H1 (cell line): ENCODE data around the gene SLC30A2. TPM values are rescaled to one million over a fixed set of nuclear protein-coding genes. Genes with fewer than 3 reads are reported as not detected.

Source experiments
- CTCF ChIA-PET: fragments of 300-600 bp; sonication (Branson Sonifier 250); formaldehyde crosslinking; loops from one replicate; lab custom pipeline; 2021; ENCODE audit not compliant: partially characterized antibody; lab: Charles Lee
- POLR2A ChIA-PET: fragments of 300-600 bp; sonication (Branson Sonifier 250); formaldehyde crosslinking; loops from one replicate; lab custom pipeline; 2021; ENCODE audit warnings: inconsistent platforms; ENCODE audit not compliant: partially characterized antibody; lab: Charles Lee
- DNase-seq, 2 experiments: peaks; one replicate each; pipeline versions ENCODE4 v3.0.0 to v3.0.0-alpha.2; 2010 to 2022; ENCODE audit warnings: low spot score in 2 of 2, low read depth in 1 of 2, mixed read lengths in 1 of 2
- FAIRE-seq: peaks from 2 replicates; lab custom pipeline; 2011; peaks lifted over from hg19 to GRCh38; lab: Jason Lieb, UNC
- H2AFZ ChIP-seq: 2 replicates; pipeline ENCODE4 v1.8.1; 2012; ENCODE audit warnings: low read length, inconsistent platforms
- H2AK5ac ChIP-seq: 2 replicates; pipeline ENCODE4 v1.6.1; 2013; ENCODE audit warnings: low read depth, low read length
- H2BK120ac ChIP-seq: replicated peaks from 2 replicates; pipeline ENCODE3; 2013; ENCODE audit warnings: low read depth, low read length, inconsistent platforms
- H2BK12ac ChIP-seq: 2 replicates; pipeline ENCODE4 v1.6.1; 2013; ENCODE audit warnings: low read depth, low read length
- H2BK15ac ChIP-seq: 2 replicates; pipeline ENCODE4 v1.6.1; 2013; ENCODE audit warnings: low read length
- H2BK20ac ChIP-seq: 2 replicates; pipeline ENCODE4 v1.6.1; 2013; ENCODE audit warnings: low read length
- H2BK5ac ChIP-seq: 2 replicates; pipeline ENCODE4 v1.6.1; 2013; ENCODE audit warnings: low read depth, low read length
- H3K14ac ChIP-seq: 2 replicates; pipeline ENCODE4 v1.6.1; 2013; ENCODE audit warnings: inconsistent platforms; ENCODE audit not compliant: insufficient read length
- H3K18ac ChIP-seq: 2 replicates; pipeline ENCODE4 v1.6.1; 2013; ENCODE audit warnings: low read length; ENCODE audit errors: extremely low read depth
- H3K23ac ChIP-seq: 2 replicates; pipeline ENCODE4 v1.6.1; 2013; ENCODE audit warnings: inconsistent platforms; ENCODE audit not compliant: insufficient read length
- H3K23me2 ChIP-seq: 2 replicates; pipeline ENCODE4 v1.6.1; 2013; ENCODE audit warnings: low read depth, low read length
- H3K27ac ChIP-seq: 2 replicates; pipeline ENCODE4 v1.6.1; 2011; ENCODE audit warnings: low read depth, low read length, inconsistent platforms
- H3K27me3 ChIP-seq, 4 experiments: replicated peaks in 1 of 4; 1 replicate in 1 of 4; 2 replicates in 3 of 4; pipeline versions ENCODE4 v1.6.1 to v1.8.1; 2011 to 2013; ENCODE audit warnings: low read length in 3 of 4, mild to moderate bottlenecking in 3 of 4, inconsistent platforms in 2 of 4, mixed read lengths in 2 of 4, moderate library complexity in 1 of 4; ENCODE audit not compliant: control insufficient read depth in 3 of 4, insufficient read depth in 3 of 4; ENCODE audit errors: extremely low read depth in 1 of 4
- H3K36me3 ChIP-seq, 4 experiments: 2 replicates each; pipeline versions ENCODE4 v1.6.1 to v1.8.1; 2011 to 2013; ENCODE audit warnings: mild to moderate bottlenecking in 4 of 4, low read length in 3 of 4, moderate library complexity in 2 of 4, control low read depth in 1 of 4, inconsistent platforms in 1 of 4; ENCODE audit not compliant: insufficient read depth in 4 of 4, control insufficient read depth in 2 of 4
- H3K4ac ChIP-seq: replicated peaks from 2 replicates; pipeline ENCODE3; 2013; ENCODE audit warnings: low read length, low read depth, mixed read lengths, inconsistent platforms; ENCODE audit not compliant: insufficient read length
- H3K4me1 ChIP-seq, 4 experiments: replicated peaks in 1 of 4; 1 replicate in 1 of 4; 2 replicates in 3 of 4; pipeline versions ENCODE4 v1.6.1 to v1.8.1; 2011 to 2013; ENCODE audit warnings: low read length in 3 of 4, inconsistent platforms in 2 of 4, mixed read lengths in 1 of 4; ENCODE audit not compliant: insufficient read depth in 4 of 4, control insufficient read depth in 3 of 4
- H3K4me2 ChIP-seq, 2 experiments: 2 replicates each; pipeline versions ENCODE4 v1.6.1 to v1.8.1; 2011 to 2013; ENCODE audit warnings: low read depth in 2 of 2, low read length in 2 of 2, control low read depth in 1 of 2, inconsistent platforms in 1 of 2, mild to moderate bottlenecking in 1 of 2; ENCODE audit not compliant: insufficient read depth in 1 of 2
- H3K4me3 ChIP-seq, 4 experiments: fragments of 200-600, 300-600 bp in 1 of 4; sonication (generic), shearing (Covaris generic), sonication (Bioruptor Twin) in 1 of 4; 2 replicates each; pipeline versions ENCODE4 v1.5.1 to v1.8.1; 2011 to 2016; ENCODE audit warnings: low read length in 4 of 4, low read depth in 3 of 4, control low read depth in 2 of 4, inconsistent platforms in 2 of 4, mild to moderate bottlenecking in 2 of 4, mixed read lengths in 1 of 4, moderate library complexity in 1 of 4; ENCODE audit not compliant: insufficient read depth in 2 of 4; ENCODE audit errors: extremely low read depth in 1 of 4
- H3K56ac ChIP-seq: replicated peaks from 2 replicates; pipeline ENCODE3; 2013; ENCODE audit warnings: low read depth, mild to moderate bottlenecking, mixed read lengths, low read length, inconsistent platforms; ENCODE audit not compliant: insufficient read length
- H3K79me1 ChIP-seq: 2 replicates; pipeline ENCODE4 v1.6.1; 2013; ENCODE audit warnings: low read depth, low read length, control low read depth
- H3K79me2 ChIP-seq, 2 experiments: 2 replicates each; pipeline versions ENCODE4 v1.6.1 to v1.8.1; 2012 to 2013; ENCODE audit warnings: low read length in 2 of 2, mild to moderate bottlenecking in 2 of 2, inconsistent platforms in 1 of 2; ENCODE audit not compliant: insufficient read depth in 2 of 2, control insufficient read depth in 1 of 2
- H3K9ac ChIP-seq, 4 experiments: replicated peaks in 1 of 4; 1 replicate in 1 of 4; 2 replicates in 3 of 4; pipeline versions ENCODE4 v1.6.1 to v1.8.1; 2011 to 2013; ENCODE audit warnings: low read depth in 3 of 4, low read length in 3 of 4, control low read depth in 2 of 4, mild to moderate bottlenecking in 2 of 4, moderate library complexity in 2 of 4, inconsistent platforms in 1 of 4; ENCODE audit errors: extremely low read depth in 1 of 4
- H3K9me3 ChIP-seq, 2 experiments: 2 replicates each; pipeline versions ENCODE4 v1.6.1 to v1.8.1; 2012 to 2013; ENCODE audit warnings: mild to moderate bottlenecking in 2 of 2, moderate library complexity in 2 of 2, control low read depth in 1 of 2, inconsistent platforms in 1 of 2, low read depth in 1 of 2, low read length in 1 of 2, mixed read lengths in 1 of 2; ENCODE audit not compliant: insufficient read depth in 2 of 2
- H4K20me1 ChIP-seq, 2 experiments: replicated peaks in 1 of 2; 2 replicates each; pipeline versions ENCODE3 to v1.8.1; 2011 to 2013; ENCODE audit warnings: inconsistent platforms in 2 of 2, low read length in 2 of 2, mild to moderate bottlenecking in 1 of 2; ENCODE audit not compliant: insufficient read depth in 2 of 2, control insufficient read depth in 1 of 2
- H4K5ac ChIP-seq: 2 replicates; pipeline ENCODE4 v1.6.1; 2013; ENCODE audit warnings: low read length, low read depth, mixed read lengths, inconsistent platforms; ENCODE audit not compliant: insufficient read length
- H4K8ac ChIP-seq: 2 replicates; pipeline ENCODE4 v1.8.0; 2013; ENCODE audit warnings: mild to moderate bottlenecking, moderate library complexity, low read length, inconsistent platforms; ENCODE audit not compliant: insufficient read depth; ENCODE audit errors: extremely low read depth
- H4K91ac ChIP-seq: replicated peaks from 2 replicates; pipeline ENCODE3; 2013; ENCODE audit warnings: low read length, mixed read lengths, inconsistent platforms; ENCODE audit not compliant: insufficient read length
- CBX8 ChIP-seq: fragments of 300-800, 300-1000 bp; sonication (generic); IDR thresholded peaks from 2 replicates; pipeline ENCODE4 v1.7.1; 2016; ENCODE audit warnings: low read depth, low read length, borderline replicate concordance
- CREB1 ChIP-seq: IDR thresholded peaks from 2 replicates; pipeline ENCODE4 v1.6.1; 2012; ENCODE audit warnings: inconsistent platforms
- CTBP2 ChIP-seq: IDR thresholded peaks from 2 replicates; pipeline ENCODE4 v1.7.0; 2011; ENCODE audit warnings: borderline replicate concordance, mild to moderate bottlenecking, moderate library complexity, mixed read lengths, low read length; ENCODE audit not compliant: insufficient read depth, insufficient read length
- FOSL1 ChIP-seq: IDR thresholded peaks from 2 replicates; pipeline ENCODE4 v1.6.1; 2011; ENCODE audit warnings: mild to moderate bottlenecking, low read depth, low read length, moderate library complexity; ENCODE audit not compliant: insufficient read depth
- GTF2F1 ChIP-seq: IDR thresholded peaks from 2 replicates; pipeline ENCODE4 v1.6.1; 2012; ENCODE audit warnings: low read depth, low read length, improper control_type of control experiment, borderline replicate concordance
- HDAC2 ChIP-seq, 2 experiments: fragments of 300-600 bp in 1 of 2; sonication (generic) in 1 of 2; IDR thresholded peaks; 2 replicates each; pipeline ENCODE4 v1.6.1; 2011 to 2012; ENCODE audit warnings: low read depth in 2 of 2, low read length in 2 of 2, mild to moderate bottlenecking in 2 of 2, moderate library complexity in 2 of 2, borderline replicate concordance in 1 of 2, inconsistent platforms in 1 of 2
- JUN ChIP-seq: IDR thresholded peaks from 2 replicates; pipeline ENCODE4 v1.6.1; 2011; ENCODE audit warnings: low read depth, mild to moderate bottlenecking, improper control_type of control experiment, low read length
- KDM4A ChIP-seq: IDR thresholded peaks from one replicate; pipeline ENCODE4 v1.7.1; 2012; ENCODE audit warnings: low read depth, mild to moderate bottlenecking, moderate library complexity, low read length, inconsistent platforms; ENCODE audit not compliant: severe bottlenecking
- POU5F1 ChIP-seq: IDR thresholded peaks from 2 replicates; pipeline ENCODE4 v1.6.1; 2011; ENCODE audit warnings: low read depth, mild to moderate bottlenecking, low read length, moderate library complexity
- RFX5 ChIP-seq: IDR thresholded peaks from 2 replicates; pipeline ENCODE4 v1.6.1; 2011; ENCODE audit warnings: low read depth, low read length, improper control_type of control experiment, borderline replicate concordance
- RXRA ChIP-seq: IDR thresholded peaks from 2 replicates; pipeline ENCODE4 v1.6.1; 2011; ENCODE audit warnings: low read depth, mild to moderate bottlenecking, low read length, moderate library complexity; ENCODE audit not compliant: insufficient read depth
- SAP30 ChIP-seq: fragments of 300-600 bp; sonication (generic); IDR thresholded peaks from 2 replicates; pipeline ENCODE4 v1.7.1; 2012; ENCODE audit warnings: low read length, moderate library complexity, mild to moderate bottlenecking, inconsistent platforms; ENCODE audit not compliant: insufficient read depth, insufficient replicate concordance
- TEAD4 ChIP-seq: IDR thresholded peaks from 2 replicates; pipeline ENCODE4 v1.6.1; 2012; ENCODE audit warnings: low read depth, low read length, inconsistent platforms, mixed read lengths
- WGBS, 2 experiments: shearing (Covaris generic) in 1 of 2; methylation state at CpG; one replicate each; pipeline versions ENCODE4 v1.1.6 to v1.1.7; 2013 to 2015; ENCODE audit warnings: low lambda C conversion rate in 2 of 2, mixed read lengths in 2 of 2, inconsistent platforms in 1 of 2, low coverage in 1 of 2, missing lambda C conversion rate in 1 of 2; ENCODE audit not compliant: insufficient replicate concordance in 2 of 2, insufficient coverage in 1 of 2, insufficient read length in 1 of 2; ENCODE audit errors: extremely low coverage in 1 of 2, missing lambda C conversion rate in 1 of 2; 5-methylcytosine and 5-hydroxymethylcytosine counted together
- polyA plus RNA-seq, 7 experiments: library from polyadenylated mRNA; depleted of rRNA in 3 of 7; stranded (reverse) in 5 of 7; unstranded in 2 of 7; fragments of >200 nt in 5 of 7; fragments of 200-250 nt in 2 of 7; gene quantifications; 1 replicate in 5 of 7; 2 replicates in 1 of 7; 4 replicates in 1 of 7; pipeline versions ENCODE4 v1.2.1 to v1.2.3, GENCODE V29; 2011 to 2013; ENCODE audit warnings: missing spikeins in 2 of 7, mixed read lengths in 2 of 7
- total RNA-seq: library from RNA; stranded (reverse); fragmentation: NEBNext Ultra II Directional; extraction: Animal tissue kit (Norgen Biotek cat#: 25700); gene quantifications from 2 replicates; pipeline ENCODE4 v1.2.1, GENCODE V29; 2021
- TF ChIP-seq, protein P1 (sequence below): IDR thresholded peaks from 2 replicates; pipeline ENCODE4 v1.6.1; 2012; ENCODE audit warnings: inconsistent platforms

The SLC30A2 gene
- total and polyA plus RNA-seq, 2 of the 8 experiments (the other 6 are each of a cell fraction or from before 2014, with no cell fraction given) = 0.19 to 0.76 TPM

DNA sequence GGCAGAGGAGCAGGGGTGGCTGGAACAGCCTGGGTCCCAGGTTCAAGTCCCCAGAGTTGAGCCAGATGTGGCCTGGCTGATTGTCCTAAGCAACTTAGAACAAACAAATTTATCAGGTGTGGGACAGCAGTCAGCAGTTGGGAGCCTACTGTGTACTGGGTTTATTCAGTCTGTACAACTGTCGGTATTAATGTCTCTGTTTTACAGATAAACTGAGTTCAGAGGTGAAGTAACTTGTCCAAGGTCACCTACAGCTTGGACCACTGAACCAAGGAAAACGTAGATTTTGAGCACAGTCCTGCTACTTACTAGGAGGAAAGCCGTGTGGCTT is 36.1 kb upstream of the SLC30A2 start:
- Histone ChIP-seq H3K23ac (no peak overlapping the region), H3K9ac (no peak overlapping the region), H3K4me1 (peaks cover 0 to 9% (median 6%) of the 10 kb centered on the region in 4 experiments; a peak in 4 of 7 replicates), H3K36me3 (no peaks in the 10 kb centered on the region), H4K5ac (no peak overlapping the region), H3K14ac (no peak overlapping the region), H3K4me2 (no peak overlapping the region), H4K91ac (no peak overlapping the region), H4K20me1 (no peaks in the 10 kb centered on the region), H3K4me3 (no peak overlapping the region), H3K79me1 (no peaks in the 10 kb centered on the region), H3K79me2 (no peaks in the 10 kb centered on the region), H3K23me2 (no peaks in the 10 kb centered on the region), H2BK15ac (no peak overlapping the region), H3K18ac (no peak overlapping the region), H2AFZ (no peak overlapping the region), H3K9me3 (no peaks in the 10 kb centered on the region), H3K56ac (no peak overlapping the region), H2BK12ac (no peak overlapping the region), H2AK5ac (no peak overlapping the region), H3K27me3 (no peaks in the 10 kb centered on the region; a peak in 1 of 7 replicates), H3K4ac (no peak overlapping the region), H2BK120ac (no peak overlapping the region), H2BK5ac (no peak overlapping the region), H2BK20ac (no peak overlapping the region), H3K27ac (no peak overlapping the region), H4K8ac (no peak overlapping the region)
- 91% methylated on average over 3 of the region's 3 CpGs; no CpG with 5 or more reads in 1 of the 2 experiments for WGBS, 2 experiments
- no peak for TF ChIP-seq CREB1
- TF ChIP-seq POU5F1 = no peak
- TF ChIP-seq KDM4A = no peak
- TF ChIP-seq SAP30 = no peak
- no peak for TF ChIP-seq FOSL1
- no peak for TF ChIP-seq RFX5
- TF ChIP-seq GTF2F1 = no peak
- TF ChIP-seq RXRA = no peak
- TF ChIP-seq CBX8 = no peak
- TF ChIP-seq HDAC2 (IDR thresholded peaks at IDR 0.05; ENCODE audit: borderline replicate concordance in 1 of 2, low read depth in 2 of 2, low read length in 2 of 2) = no peak
- TF ChIP-seq, protein P1, sequence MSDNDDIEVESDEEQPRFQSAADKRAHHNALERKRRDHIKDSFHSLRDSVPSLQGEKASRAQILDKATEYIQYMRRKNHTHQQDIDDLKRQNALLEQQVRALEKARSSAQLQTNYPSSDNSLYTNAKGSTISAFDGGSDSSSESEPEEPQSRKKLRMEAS = no peak
- no peak for TF ChIP-seq JUN
- TF ChIP-seq TEAD4 = no peak
- TF ChIP-seq CTBP2 = no peak
- DNase-seq (no peak), FAIRE-seq (no peak)
- CTCF ChIA-PET = no interaction called here
- POLR2A ChIA-PET = no interaction called here
